GM18951 (cell line): ENCODE data around the gene ADAM22.

Experiments
- POLR2A ChIP-seq: IDR thresholded peaks from 4 replicates; pipeline ENCODE4 v1.6.1; 2011; ENCODE audit warnings: mild to moderate bottlenecking; ENCODE audit not compliant: insufficient read length, insufficient read depth; ENCODE audit errors: extremely low read depth
- in situ Hi-C: fragments of 300-500 bp; cut with MboI; formaldehyde crosslinking; loops from one replicate; pipeline ENCODE4 v1.12.0; 2022; ENCODE audit warnings: low sequenced_read_pairs, mixed read lengths, inconsistent platforms; ENCODE audit not compliant: unreplicated experiment

ADAM22 gene

GRCh38 chr7:88034083-88034695 lies 100.1 kb downstream of the ADAM22 start:
- in situ Hi-C loops, result no loop called here
- TF ChIP-seq POLR2A, result no peak

GRCh38 chr7:88037050-88037449 lies 103.0 kb downstream of the ADAM22 start:
- TF ChIP-seq POLR2A, result no peak
- in situ Hi-C loops, result no loop called here

- in situ Hi-C loops, result no loop called here
- no peak for TF ChIP-seq POLR2A
Observed at GRCh38 chr7:88040694-88041093, 106.6 kb downstream of the ADAM22 start.

- no peak for TF ChIP-seq POLR2A
- in situ Hi-C loops, result no loop called here
Observed at GRCh38 chr7:88041583-88041982, 107.5 kb downstream of the ADAM22 start.

GRCh38 chr7:88042157-88042556 lies 108.1 kb downstream of the ADAM22 start:
- no peak for TF ChIP-seq POLR2A
- in situ Hi-C loops, result no loop called here

- TF ChIP-seq POLR2A, result no peak
- in situ Hi-C loops, result no loop called here
Observed at GRCh38 chr7:88042803-88043202, 108.8 kb downstream of the ADAM22 start.

- in situ Hi-C loops, result no loop called here
- TF ChIP-seq POLR2A, result no peak
Observed at GRCh38 chr7:88044069-88044468, 110.0 kb downstream of the ADAM22 start.

GRCh38 chr7:88046839-88047573 lies 113.0 kb downstream of the ADAM22 start:
- in situ Hi-C loops, result no loop called here
- TF ChIP-seq POLR2A, result no peak

GRCh38 chr7:88057655-88058054 lies 123.6 kb downstream of the ADAM22 start:
- in situ Hi-C loops, result no loop called here
- TF ChIP-seq POLR2A, result no peak

GRCh38 chr7:88062238-88062637 lies 128.2 kb downstream of the ADAM22 start:
- in situ Hi-C loops, result no loop called here
- TF ChIP-seq POLR2A, result no peak

GRCh38 chr7:88069093-88069492 lies 135.0 kb downstream of the ADAM22 start:
- TF ChIP-seq POLR2A, result no peak
- in situ Hi-C loops, result no loop called here

- in situ Hi-C loops, result no loop called here
- no peak for TF ChIP-seq POLR2A
Observed at GRCh38 chr7:88071994-88072714, 138.1 kb downstream of the ADAM22 start.

GRCh38 chr7:88072715-88073055 lies 138.6 kb downstream of the ADAM22 start:
- no peak for TF ChIP-seq POLR2A
- in situ Hi-C loops, result no loop called here

GRCh38 chr7:88073626-88074025 lies 139.6 kb downstream of the ADAM22 start:
- TF ChIP-seq POLR2A, result no peak
- in situ Hi-C loops, result no loop called here
